GM12878 (cell line): ENCODE data around the gene OSM.

Experiments used
- CTCF ChIP-seq, 3 experiments: IDR thresholded peaks in 2 of 3; conservative IDR thresholded peaks in 1 of 3; 2 replicates each; pipeline ENCODE4 v1.5.1; 2011; ENCODE audit warnings: low read depth in 3 of 3, low read length in 3 of 3, mild to moderate bottlenecking in 3 of 3, control low read depth in 2 of 3, moderate library complexity in 2 of 3, inconsistent platforms in 1 of 3, mixed read lengths in 1 of 3; ENCODE audit not compliant: control insufficient read depth in 2 of 3, insufficient read depth in 1 of 3; ENCODE audit errors: extremely low read depth in 1 of 3
- EZH2 ChIP-seq: IDR thresholded peaks from 2 replicates; pipeline ENCODE4 v1.6.1; 2012; ENCODE audit warnings: low read depth, mild to moderate bottlenecking, control low read depth, inconsistent platforms, low read length, borderline replicate concordance; ENCODE audit not compliant: control insufficient read depth
- MLLT1 ChIP-seq: fragments of 450-650 bp; IDR thresholded peaks from 2 replicates; pipeline ENCODE4 v1.6.1; 2016; ENCODE audit warnings: mild to moderate bottlenecking
- NKRF ChIP-seq: fragments of 450-650 bp; conservative IDR thresholded peaks from 2 replicates; pipeline ENCODE4 v1.6.1; 2017; ENCODE audit warnings: mild to moderate bottlenecking, moderate library complexity
- POLR2A ChIP-seq: IDR thresholded peaks from 2 replicates; pipeline ENCODE4 v1.6.1; 2011; ENCODE audit warnings: low read depth, mild to moderate bottlenecking, low read length
- POLR2AphosphoS5 ChIP-seq: IDR thresholded peaks from 2 replicates; pipeline ENCODE4 v1.6.1; 2011; ENCODE audit warnings: mild to moderate bottlenecking, low read length, inconsistent platforms
- RBBP5 ChIP-seq: fragments of 200-600 bp; sonication (generic); conservative IDR thresholded peaks from 2 replicates; pipeline ENCODE4 v1.6.1; 2016
- SREBF2 ChIP-seq: IDR thresholded peaks from 2 replicates; pipeline ENCODE4 v1.6.1; 2012; ENCODE audit warnings: mild to moderate bottlenecking, low read length

- no peak for TF ChIP-seq CTCF (IDR thresholded peaks at IDR 0.05 in 2 of 3, conservative IDR thresholded peaks at IDR 0.05 in 1 of 3; ENCODE audit: control insufficient read depth in 2 of 3, extremely low read depth in 1 of 3, insufficient read depth in 1 of 3, low read depth in 3 of 3, low read length in 3 of 3)
- no peak for TF ChIP-seq RBBP5
- TF ChIP-seq MLLT1: no peak
- no peak for TF ChIP-seq NKRF
- no peak for TF ChIP-seq POLR2A
- TF ChIP-seq SREBF2: no peak
- no peak for TF ChIP-seq EZH2
- no peak for TF ChIP-seq POLR2AphosphoS5
Measured at GRCh38 chr22:30307041-30307574, 40.5 kb upstream of the OSM start.
